Ishikawa (cell line): ENCODE measurements around the gene SH3RF1.

ENCODE experiments used
- CEBPB ChIP-seq: IDR thresholded peaks from 2 replicates; pipeline ENCODE4 v1.6.1; 2012
- TF ChIP-seq, protein P1 (sequence below): IDR thresholded peaks from 2 replicates; pipeline ENCODE4 v1.6.1; 2012; ENCODE audit warnings: low read depth, mild to moderate bottlenecking

DNA sequence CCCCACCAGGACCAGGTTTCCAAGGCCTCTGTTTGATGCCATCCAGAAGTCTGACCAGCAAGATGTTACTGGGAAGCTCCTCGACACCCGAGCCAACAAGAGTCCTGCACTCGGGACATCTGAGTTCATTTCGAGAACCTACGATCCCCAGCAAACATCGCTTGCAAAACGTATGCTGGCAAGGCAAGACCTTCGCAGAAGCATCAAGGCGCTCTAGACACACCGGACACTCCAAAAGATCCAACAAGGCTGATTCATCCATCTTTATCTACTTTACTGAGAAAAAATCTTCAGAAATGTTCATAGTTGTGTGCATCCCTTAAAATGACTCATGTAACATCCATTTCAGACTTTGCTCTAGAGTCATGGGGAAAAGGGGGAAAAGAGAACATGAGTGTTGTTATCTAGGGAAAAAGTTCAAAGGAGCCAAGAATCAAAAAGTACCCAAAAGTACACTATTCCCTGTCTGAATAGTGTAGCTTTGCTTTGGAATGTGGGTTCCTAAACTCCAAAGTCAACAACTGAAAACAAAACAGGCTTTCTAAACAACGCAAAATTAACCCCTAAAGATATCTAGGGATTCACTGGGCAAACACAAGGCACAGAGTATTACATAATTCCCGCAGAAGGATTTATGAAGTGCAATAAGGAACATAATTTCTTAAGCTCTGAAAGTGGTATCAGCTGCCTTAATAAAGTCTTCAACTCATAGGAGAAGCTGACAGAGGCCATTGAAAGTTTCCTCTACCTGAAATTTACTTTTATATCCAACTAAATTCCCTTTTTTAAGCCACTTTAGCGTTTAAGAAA is 1.6 kb downstream of the SH3RF1 start:
- no peak for TF ChIP-seq CEBPB
- TF ChIP-seq, protein P1, sequence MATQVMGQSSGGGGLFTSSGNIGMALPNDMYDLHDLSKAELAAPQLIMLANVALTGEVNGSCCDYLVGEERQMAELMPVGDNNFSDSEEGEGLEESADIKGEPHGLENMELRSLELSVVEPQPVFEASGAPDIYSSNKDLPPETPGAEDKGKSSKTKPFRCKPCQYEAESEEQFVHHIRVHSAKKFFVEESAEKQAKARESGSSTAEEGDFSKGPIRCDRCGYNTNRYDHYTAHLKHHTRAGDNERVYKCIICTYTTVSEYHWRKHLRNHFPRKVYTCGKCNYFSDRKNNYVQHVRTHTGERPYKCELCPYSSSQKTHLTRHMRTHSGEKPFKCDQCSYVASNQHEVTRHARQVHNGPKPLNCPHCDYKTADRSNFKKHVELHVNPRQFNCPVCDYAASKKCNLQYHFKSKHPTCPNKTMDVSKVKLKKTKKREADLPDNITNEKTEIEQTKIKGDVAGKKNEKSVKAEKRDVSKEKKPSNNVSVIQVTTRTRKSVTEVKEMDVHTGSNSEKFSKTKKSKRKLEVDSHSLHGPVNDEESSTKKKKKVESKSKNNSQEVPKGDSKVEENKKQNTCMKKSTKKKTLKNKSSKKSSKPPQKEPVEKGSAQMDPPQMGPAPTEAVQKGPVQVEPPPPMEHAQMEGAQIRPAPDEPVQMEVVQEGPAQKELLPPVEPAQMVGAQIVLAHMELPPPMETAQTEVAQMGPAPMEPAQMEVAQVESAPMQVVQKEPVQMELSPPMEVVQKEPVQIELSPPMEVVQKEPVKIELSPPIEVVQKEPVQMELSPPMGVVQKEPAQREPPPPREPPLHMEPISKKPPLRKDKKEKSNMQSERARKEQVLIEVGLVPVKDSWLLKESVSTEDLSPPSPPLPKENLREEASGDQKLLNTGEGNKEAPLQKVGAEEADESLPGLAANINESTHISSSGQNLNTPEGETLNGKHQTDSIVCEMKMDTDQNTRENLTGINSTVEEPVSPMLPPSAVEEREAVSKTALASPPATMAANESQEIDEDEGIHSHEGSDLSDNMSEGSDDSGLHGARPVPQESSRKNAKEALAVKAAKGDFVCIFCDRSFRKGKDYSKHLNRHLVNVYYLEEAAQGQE, result no peak
